Effector memory CD8-positive, alpha-beta T cell (primary cell): ENCODE results near the gene ATPAF1.
A peak's percentile ranks its signal among the peaks of the same experiment; 100 is the strongest.
"Not testable (repeated sequence)": the region's sequence is repeated elsewhere in the genome, so short reads cannot be mapped to it uniquely, and the experiment has no call there.

Experiments
- ATAC-seq: fragments of 150-1000 bp; cut with Tn5 transposase; replicated peaks from 2 replicates; pipeline ENCODE4 v1.10.0; 2021; ENCODE audit warnings: mild to moderate bottlenecking, moderate library complexity
- DNase-seq, 3 experiments: peaks; one replicate each; pipeline ENCODE4 v3.0.0; 2021
- H3K27ac Mint-ChIP-seq, 2 donors: one replicate each; pipeline ENCODE4 v1.8.0; 2022; ENCODE audit warnings: mild to moderate bottlenecking in 2 of 2, mixed read lengths in 2 of 2, moderate library complexity in 2 of 2
- H3K27me3 Mint-ChIP-seq, 2 donors: one replicate each; pipeline ENCODE4 v1.8.0; 2022; ENCODE audit warnings: mixed read lengths in 2 of 2
- H3K36me3 Mint-ChIP-seq: one replicate; pipeline ENCODE4 v1.8.0; 2022; ENCODE audit warnings: mild to moderate bottlenecking, moderate library complexity, mixed read lengths; ENCODE audit not compliant: insufficient read depth
- H3K4me1 Mint-ChIP-seq, 2 donors: one replicate each; pipeline ENCODE4 v1.8.0; 2022; ENCODE audit warnings: low read depth in 2 of 2, mixed read lengths in 2 of 2
- H3K4me3 Mint-ChIP-seq, 2 donors: one replicate each; pipeline ENCODE4 v1.8.0; 2022; ENCODE audit warnings: mild to moderate bottlenecking in 2 of 2, mixed read lengths in 2 of 2, moderate library complexity in 2 of 2
- H3K9me3 Mint-ChIP-seq, 2 donors: one replicate each; pipeline ENCODE4 v1.8.0; 2022; ENCODE audit warnings: mixed read lengths in 2 of 2

The ATPAF1 gene

GRCh38 chr1:46652321-46653100 is 15.7 kb downstream of the ATPAF1 start:
- Mint-ChIP-seq H3K27ac (no peak overlapping the region), H3K4me3 (no peak overlapping the region), H3K4me1 (no peaks in the 10 kb centered on the region), H3K9me3 (peaks cover 0 to 3% of the 10 kb centered on the region in 2 donors), H3K36me3 (peaks cover 19% of the 10 kb centered on the region), H3K27me3 (no peaks in the 10 kb centered on the region)
- DNase-seq (no peak), ATAC-seq (no peak)

DNA sequence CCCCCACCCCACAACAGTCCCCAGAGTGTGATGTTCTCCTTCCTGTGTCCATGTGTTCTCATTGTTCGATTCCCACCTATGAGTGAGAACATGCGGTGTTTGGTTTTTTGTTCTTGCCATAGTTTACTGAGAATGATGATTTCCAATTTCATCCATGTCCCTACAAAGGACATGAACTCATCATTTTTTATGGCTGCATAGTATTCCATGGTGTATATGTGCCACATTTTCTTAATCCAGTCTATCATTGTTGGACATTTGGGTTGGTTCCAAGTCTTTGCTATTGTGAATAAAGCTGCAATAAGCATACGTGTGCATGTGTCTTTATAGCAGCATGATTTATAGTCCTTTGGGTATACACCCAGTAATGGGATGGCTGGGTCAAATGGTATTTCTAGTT is 17.0 kb downstream of the ATPAF1 start:
- H3K4me3 Mint-ChIP-seq, H3K27ac Mint-ChIP-seq, H3K4me1 Mint-ChIP-seq, ATAC-seq, H3K9me3 Mint-ChIP-seq, H3K27me3 Mint-ChIP-seq, DNase-seq: not testable (repeated sequence)
- peaks cover 19% of the 10 kb centered on the region for H3K36me3 Mint-ChIP-seq

DNA sequence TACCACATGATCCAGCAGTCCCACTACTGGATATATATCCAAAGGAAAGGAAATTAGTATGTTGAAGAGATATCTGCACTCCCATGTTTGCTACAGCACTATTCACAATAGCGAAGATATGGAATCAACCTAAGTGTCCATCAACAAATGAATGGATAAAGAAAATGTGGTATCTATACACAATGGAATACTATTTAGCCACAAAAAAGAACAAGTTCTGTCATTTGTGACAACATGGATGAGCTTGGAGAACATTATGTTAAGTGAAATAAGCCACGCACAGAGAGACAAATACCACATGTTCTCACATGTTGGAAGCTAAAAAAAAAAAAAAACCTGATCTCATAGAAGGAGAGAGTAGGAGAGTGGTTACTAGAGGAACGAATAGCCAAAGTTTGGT is 17.7 kb downstream of the ATPAF1 start:
- Mint-ChIP-seq H3K4me3 (no peak overlapping the region), H3K4me1 (no peaks in the 10 kb centered on the region), H3K36me3 (peaks cover 19% of the 10 kb centered on the region), H3K27me3 (no peaks in the 10 kb centered on the region), H3K27ac (no peak overlapping the region), H3K9me3 (peaks cover 0 to 3% of the 10 kb centered on the region in 2 donors)
- DNase-seq = no peak
- no peak for ATAC-seq

GRCh38 chr1:46649764-46650163 is 18.4 kb downstream of the ATPAF1 start:
- Mint-ChIP-seq H3K36me3 (peaks cover 16% of the 10 kb centered on the region), H3K27me3 (no peaks in the 10 kb centered on the region), H3K4me3 (no peak overlapping the region), H3K27ac (no peak overlapping the region), H3K4me1 (no peaks in the 10 kb centered on the region), H3K9me3 (peaks cover 0 to 2% of the 10 kb centered on the region in 2 donors)
- ATAC-seq = no peak
- DNase-seq = no peak

DNA sequence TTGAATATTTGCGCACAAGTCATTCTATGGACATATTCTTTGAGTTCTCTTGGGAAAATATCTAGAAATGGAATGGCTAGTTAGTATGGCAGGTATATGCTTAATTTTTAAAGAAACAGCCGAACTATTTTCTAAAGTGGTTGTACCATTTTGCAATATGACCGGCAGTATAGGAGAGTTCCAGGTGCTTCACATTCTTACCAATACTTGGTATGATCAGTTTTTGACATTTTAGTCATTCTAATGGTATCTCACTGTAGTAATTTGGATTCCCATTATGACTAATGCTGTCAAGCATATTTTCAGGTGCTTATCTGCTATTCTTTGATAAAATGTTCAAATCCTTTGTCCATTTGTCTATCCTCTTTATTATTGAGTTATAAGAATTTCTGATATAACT is 20.6 kb downstream of the ATPAF1 start:
- H3K27ac Mint-ChIP-seq = no peak overlapping the region
- ATAC-seq = no peak

GRCh38 chr1:46646844-46647243 is 21.3 kb downstream of the ATPAF1 start:
- no peak overlapping the region for H3K27ac Mint-ChIP-seq
- H3K9me3 Mint-ChIP-seq = no peaks in the 10 kb centered on the region
- H3K4me1 Mint-ChIP-seq = no peaks in the 10 kb centered on the region
- DNase-seq (no peak), ATAC-seq (no peak)
- no peaks in the 10 kb centered on the region for H3K27me3 Mint-ChIP-seq
- H3K36me3 Mint-ChIP-seq = peaks cover 6% of the 10 kb centered on the region
- no peak overlapping the region for H3K4me3 Mint-ChIP-seq

More for the DNA sequence above, 20.6 kb downstream of the ATPAF1 start:
- H3K9me3 Mint-ChIP-seq = no peaks in the 10 kb centered on the region
- H3K36me3 Mint-ChIP-seq = peaks cover 13% of the 10 kb centered on the region
- no peak overlapping the region for H3K4me3 Mint-ChIP-seq
- no peak for DNase-seq
- H3K4me1 Mint-ChIP-seq = no peaks in the 10 kb centered on the region
- H3K27me3 Mint-ChIP-seq = no peaks in the 10 kb centered on the region

DNA sequence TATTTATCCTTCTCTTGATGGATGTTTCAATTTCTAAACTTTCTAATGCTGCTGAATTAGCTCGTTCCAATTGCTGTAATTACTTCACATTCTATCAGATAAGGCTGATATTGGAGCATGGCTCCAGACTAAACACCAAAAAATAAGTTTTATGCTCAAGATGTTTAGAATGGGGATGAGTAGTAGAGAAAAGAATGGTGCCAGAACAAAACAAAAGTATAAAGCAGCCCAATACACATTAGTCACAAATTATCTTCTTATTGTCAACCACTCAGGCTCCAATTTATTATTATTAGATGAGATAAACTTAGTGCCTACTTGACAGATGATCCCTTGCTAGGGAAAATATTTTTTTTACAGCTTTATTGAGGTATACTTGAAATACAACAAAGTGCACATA is 21.8 kb downstream of the ATPAF1 start:
- H3K36me3 Mint-ChIP-seq = peaks cover 5% of the 10 kb centered on the region
- no peaks in the 10 kb centered on the region for H3K9me3 Mint-ChIP-seq
- H3K4me1 Mint-ChIP-seq = no peaks in the 10 kb centered on the region
- DNase-seq (no peak), ATAC-seq (no peak)
- no peak overlapping the region for H3K27ac Mint-ChIP-seq
- H3K27me3 Mint-ChIP-seq = no peaks in the 10 kb centered on the region
- H3K4me3 Mint-ChIP-seq = no peak overlapping the region

DNA sequence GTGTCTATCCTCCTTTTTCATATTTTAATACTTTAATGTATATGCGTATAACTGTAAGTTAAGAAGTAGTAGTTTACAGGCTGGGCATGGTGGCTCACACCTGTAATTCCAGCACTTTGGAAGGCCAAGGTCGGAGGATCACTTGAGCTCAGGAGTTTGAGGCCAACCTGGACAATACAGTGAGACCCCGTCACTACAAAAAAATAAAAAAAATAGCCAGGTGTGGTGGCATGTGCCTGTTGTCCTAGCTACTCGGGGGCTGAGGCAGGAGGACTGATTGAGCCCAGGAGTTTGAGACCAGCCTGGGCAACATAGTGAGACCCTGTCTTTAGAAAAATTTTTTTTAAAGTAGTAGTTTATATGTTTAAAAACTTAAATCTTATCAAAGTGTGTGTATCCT is 22.3 kb downstream of the ATPAF1 start:
- Mint-ChIP-seq H3K27ac (no peak overlapping the region), H3K4me3 (no peak overlapping the region), H3K9me3 (no peaks in the 10 kb centered on the region), H3K36me3 (peaks cover 5% of the 10 kb centered on the region), H3K4me1 (no peaks in the 10 kb centered on the region), H3K27me3 (no peaks in the 10 kb centered on the region)
- no peak for DNase-seq
- no peak for ATAC-seq

DNA sequence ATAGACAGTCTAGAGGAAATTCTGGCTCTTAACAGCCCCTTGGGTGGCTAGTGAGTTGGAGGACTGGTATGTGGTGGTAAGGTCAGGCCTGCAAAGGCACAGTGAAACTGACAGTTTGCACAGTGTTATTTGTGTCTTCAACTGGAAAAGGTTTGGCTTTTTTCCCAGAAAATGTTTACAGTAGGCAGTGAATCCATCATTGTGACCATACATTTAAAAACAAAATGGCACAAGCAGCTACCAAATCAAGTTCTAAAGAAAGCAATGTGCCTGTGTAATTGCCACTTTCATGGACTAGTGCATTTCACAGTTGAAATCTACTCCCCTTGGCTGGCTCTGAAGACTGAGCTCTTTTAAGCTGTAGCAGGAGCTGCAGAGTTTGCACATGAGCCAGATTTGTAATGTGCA is 24.8 kb downstream of the ATPAF1 start:
- H3K36me3 Mint-ChIP-seq = no peaks in the 10 kb centered on the region
- no peaks in the 10 kb centered on the region for H3K9me3 Mint-ChIP-seq

GRCh38 chr1:46642115-46642680 is 26.0 kb downstream of the ATPAF1 start:
- no peak overlapping the region for H3K4me3 Mint-ChIP-seq
- H3K27ac Mint-ChIP-seq = peak overlapping the region in 1 of 2 donors; percentile 29
- H3K9me3 Mint-ChIP-seq = no peaks in the 10 kb centered on the region
- DNase-seq = no peak
- no peaks in the 10 kb centered on the region for H3K27me3 Mint-ChIP-seq
- H3K36me3 Mint-ChIP-seq = no peaks in the 10 kb centered on the region
- ATAC-seq = no peak
- no peaks in the 10 kb centered on the region for H3K4me1 Mint-ChIP-seq

More for the DNA sequence above, 24.8 kb downstream of the ATPAF1 start:
- ATAC-seq = no peak
- Mint-ChIP-seq H3K27ac (no peak overlapping the region), H3K27me3 (no peaks in the 10 kb centered on the region), H3K4me3 (no peak overlapping the region), H3K4me1 (no peaks in the 10 kb centered on the region)
- no peak for DNase-seq

DNA sequence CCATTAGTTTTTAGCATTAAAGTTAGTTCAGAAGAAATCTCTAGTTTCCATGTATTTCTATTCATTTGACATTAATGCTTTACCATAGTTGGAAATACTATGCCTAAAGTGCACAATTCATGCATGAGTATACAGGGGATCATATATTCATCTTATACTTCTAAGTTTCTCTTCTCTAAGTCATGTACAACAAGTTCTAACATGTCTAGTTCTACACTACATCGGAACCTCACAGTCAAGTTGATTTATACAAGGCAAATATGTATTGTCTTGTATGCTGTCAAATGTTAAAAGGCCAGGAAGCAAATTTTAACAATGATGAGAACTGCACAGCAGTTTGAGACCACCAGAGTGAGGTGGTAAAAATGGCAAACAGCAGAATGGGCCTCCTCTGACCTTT is 28.6 kb downstream of the ATPAF1 start:
- peak overlapping the region in 1 of 2 donors; percentile 47 for H3K27ac Mint-ChIP-seq
- ATAC-seq (no peak), DNase-seq (no peak)
- no peaks in the 10 kb centered on the region for H3K27me3 Mint-ChIP-seq
- H3K36me3 Mint-ChIP-seq = peaks cover 9% of the 10 kb centered on the region
- H3K9me3 Mint-ChIP-seq = no peaks in the 10 kb centered on the region
- no peaks in the 10 kb centered on the region for H3K4me1 Mint-ChIP-seq
- H3K4me3 Mint-ChIP-seq = no peak overlapping the region

- peak overlapping the region in 1 of 2 donors; percentile 47 for H3K27ac Mint-ChIP-seq
- no peak for ATAC-seq
- no peak overlapping the region for H3K4me3 Mint-ChIP-seq
- no peaks in the 10 kb centered on the region for H3K4me1 Mint-ChIP-seq
- H3K9me3 Mint-ChIP-seq = no peaks in the 10 kb centered on the region
- no peak for DNase-seq
- H3K27me3 Mint-ChIP-seq = no peaks in the 10 kb centered on the region
- peaks cover 14% of the 10 kb centered on the region for H3K36me3 Mint-ChIP-seq
Measured at GRCh38 chr1:46638921-46639320, 29.2 kb downstream of the ATPAF1 start.

GRCh38 chr1:46637444-46638083 is 30.6 kb downstream of the ATPAF1 start:
- no peak overlapping the region for H3K4me3 Mint-ChIP-seq
- H3K27ac Mint-ChIP-seq = no peak overlapping the region
- no peaks in the 10 kb centered on the region for H3K4me1 Mint-ChIP-seq
- DNase-seq (no peak), ATAC-seq (no peak)
- H3K9me3 Mint-ChIP-seq = no peaks in the 10 kb centered on the region
- H3K36me3 Mint-ChIP-seq = peaks cover 14% of the 10 kb centered on the region
- H3K27me3 Mint-ChIP-seq = no peaks in the 10 kb centered on the region

DNA sequence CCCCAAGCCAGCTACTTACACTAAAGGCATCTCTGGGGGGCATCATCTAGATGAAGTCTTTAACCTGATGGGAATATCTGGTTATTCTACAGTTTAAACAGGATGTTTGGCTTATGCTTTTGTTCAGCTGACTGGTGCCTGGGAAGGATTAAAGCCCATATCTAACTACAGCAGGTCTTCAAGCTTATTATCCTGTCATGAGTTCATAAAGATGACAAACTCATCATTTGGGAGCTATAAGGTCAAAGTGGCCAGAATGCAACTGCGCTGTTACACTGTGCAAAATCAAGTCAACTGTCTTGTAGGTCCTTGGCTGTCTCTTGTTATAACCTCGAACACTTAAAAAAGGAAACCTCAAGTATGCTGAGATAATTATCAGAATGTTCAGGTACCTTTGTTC is 33.0 kb downstream of the ATPAF1 start:
- Mint-ChIP-seq H3K4me3 (no peak overlapping the region), H3K27me3 (no peaks in the 10 kb centered on the region), H3K27ac (no peak overlapping the region), H3K4me1 (no peaks in the 10 kb centered on the region), H3K36me3 (peaks cover 14% of the 10 kb centered on the region), H3K9me3 (no peaks in the 10 kb centered on the region)
- DNase-seq (no peak), ATAC-seq (no peak)
